Measurements from ENCODE around the gene FARS2.
"Not testable (repeated sequence)": the region's sequence is repeated elsewhere in the genome, so short reads cannot be mapped to it uniquely, and the experiment has no call there.

The FARS2 gene

GRCh38 chr6:5786969-5787720 lies 525.8 kb downstream of the FARS2 start:
- Histone ChIP-seq H3K4me1 (ENCODE audit: insufficient read depth, low read length) (peaks cover 12% of the 10 kb centered on the region), H3K9ac (ENCODE audit: low read depth, low read length) (no peak overlapping the region), H3K36me3 (ENCODE audit: insufficient read depth, low read length) (no peaks in the 10 kb centered on the region), H3K9me3 (ENCODE audit: insufficient read depth, low read length, severe bottlenecking) (no peaks in the 10 kb centered on the region), H2AFZ (ENCODE audit: low read depth, low read length) (no peak overlapping the region), H3K27ac (ENCODE audit: low read length) (no peak overlapping the region), H3K79me2 (ENCODE audit: insufficient read depth, low read length) (no peaks in the 10 kb centered on the region), H3K4me3 (ENCODE audit: low read depth in 1 of 2, low read length in 2 of 2) (no peak overlapping the region), H3K4me2 (ENCODE audit: insufficient read depth, low read length) (no peak overlapping the region), H3K27me3 (ENCODE audit: insufficient read depth, low read length, poor library complexity) (no peaks in the 10 kb centered on the region), H4K20me1 (ENCODE audit: insufficient read depth, low read length) (no peaks in the 10 kb centered on the region)
- TF ChIP-seq CTCF (IDR thresholded peaks at IDR 0.05; ENCODE audit: borderline replicate concordance, extremely low read depth, low read length, poor library complexity, severe bottlenecking) (no peak), EZH2 (IDR thresholded peaks at IDR 0.05; ENCODE audit: borderline replicate concordance, low read depth, low read length, severe bottlenecking) (no peak)
- ATAC-seq (ENCODE audit: insufficient read depth, low read depth): peak; percentile 82
- DNase-seq: peak; percentile 43

GRCh38 chr6:5789426-5789825 lies 528.1 kb downstream of the FARS2 start:
- not testable (repeated sequence) for H3K4me2 ChIP-seq (ENCODE audit: insufficient read depth, low read length); H3K27ac ChIP-seq (ENCODE audit: low read length); H3K9me3 ChIP-seq (ENCODE audit: insufficient read depth, low read length, severe bottlenecking); DNase-seq; H3K27me3 ChIP-seq (ENCODE audit: insufficient read depth, low read length, poor library complexity); H3K9ac ChIP-seq (ENCODE audit: low read depth, low read length); H2AFZ ChIP-seq (ENCODE audit: low read depth, low read length); H3K4me3 ChIP-seq (ENCODE audit: low read depth in 1 of 2, low read length in 2 of 2); H4K20me1 ChIP-seq (ENCODE audit: insufficient read depth, low read length); ATAC-seq (ENCODE audit: insufficient read depth, low read depth); H3K36me3 ChIP-seq (ENCODE audit: insufficient read depth, low read length); H3K79me2 ChIP-seq (ENCODE audit: insufficient read depth, low read length)
- H3K4me1 ChIP-seq (ENCODE audit: insufficient read depth, low read length): peaks cover 12% of the 10 kb centered on the region

- not testable (repeated sequence) for H3K79me2 ChIP-seq (ENCODE audit: insufficient read depth, low read length); H3K27me3 ChIP-seq (ENCODE audit: insufficient read depth, low read length, poor library complexity); H3K36me3 ChIP-seq (ENCODE audit: insufficient read depth, low read length); H3K27ac ChIP-seq (ENCODE audit: low read length); H3K4me1 ChIP-seq (ENCODE audit: insufficient read depth, low read length); DNase-seq; ATAC-seq (ENCODE audit: insufficient read depth, low read depth); H3K4me3 ChIP-seq (ENCODE audit: low read depth in 1 of 2, low read length in 2 of 2); H3K9ac ChIP-seq (ENCODE audit: low read depth, low read length); H3K9me3 ChIP-seq (ENCODE audit: insufficient read depth, low read length, severe bottlenecking); H4K20me1 ChIP-seq (ENCODE audit: insufficient read depth, low read length); H3K4me2 ChIP-seq (ENCODE audit: insufficient read depth, low read length); H2AFZ ChIP-seq (ENCODE audit: low read depth, low read length)
Measured at GRCh38 chr6:5796555-5796954, 535.2 kb downstream of the FARS2 start.

- H3K36me3 ChIP-seq (ENCODE audit: insufficient read depth, low read length); H3K4me2 ChIP-seq (ENCODE audit: insufficient read depth, low read length); H3K27ac ChIP-seq (ENCODE audit: low read length); ATAC-seq (ENCODE audit: insufficient read depth, low read depth); H2AFZ ChIP-seq (ENCODE audit: low read depth, low read length); DNase-seq; H3K9me3 ChIP-seq (ENCODE audit: insufficient read depth, low read length, severe bottlenecking); H3K4me1 ChIP-seq (ENCODE audit: insufficient read depth, low read length); H3K27me3 ChIP-seq (ENCODE audit: insufficient read depth, low read length, poor library complexity); H4K20me1 ChIP-seq (ENCODE audit: insufficient read depth, low read length); H3K9ac ChIP-seq (ENCODE audit: low read depth, low read length); H3K79me2 ChIP-seq (ENCODE audit: insufficient read depth, low read length); H3K4me3 ChIP-seq (ENCODE audit: low read depth in 1 of 2, low read length in 2 of 2): not testable (repeated sequence)
Measured at GRCh38 chr6:5806406-5806805, 545.1 kb downstream of the FARS2 start.

GRCh38 chr6:5809450-5809849 lies 548.1 kb downstream of the FARS2 start:
- Histone ChIP-seq H3K79me2 (ENCODE audit: insufficient read depth, low read length) (no peaks in the 10 kb centered on the region), H4K20me1 (ENCODE audit: insufficient read depth, low read length) (no peaks in the 10 kb centered on the region), H3K27ac (ENCODE audit: low read length) (no peak overlapping the region), H3K4me3 (ENCODE audit: low read depth in 1 of 2, low read length in 2 of 2) (no peak overlapping the region), H3K36me3 (ENCODE audit: insufficient read depth, low read length) (no peaks in the 10 kb centered on the region), H3K4me1 (ENCODE audit: insufficient read depth, low read length) (peaks cover 12% of the 10 kb centered on the region), H3K27me3 (ENCODE audit: insufficient read depth, low read length, poor library complexity) (no peaks in the 10 kb centered on the region), H3K9ac (ENCODE audit: low read depth, low read length) (no peak overlapping the region), H2AFZ (ENCODE audit: low read depth, low read length) (no peak overlapping the region), H3K4me2 (ENCODE audit: insufficient read depth, low read length) (no peak overlapping the region), H3K9me3 (ENCODE audit: insufficient read depth, low read length, severe bottlenecking) (peaks cover 10% of the 10 kb centered on the region)
- peak; percentile 18; the same call in 1 of the 3 replicates for ATAC-seq (ENCODE audit: insufficient read depth, low read depth)
- no peak for TF ChIP-seq EZH2 (IDR thresholded peaks at IDR 0.05; ENCODE audit: borderline replicate concordance, low read depth, low read length, severe bottlenecking)
- no peak for TF ChIP-seq CTCF (IDR thresholded peaks at IDR 0.05; ENCODE audit: borderline replicate concordance, extremely low read depth, low read length, poor library complexity, severe bottlenecking)
- no peak for DNase-seq
